Neuronal stem cell (in vitro differentiated cells): ENCODE measurements around the gene FAIM2.

Experiments
- DNase-seq: peaks from one replicate; pipeline ENCODE4 v3.0.0-alpha.2; 2013; ENCODE audit warnings: low spot score
- H2AFZ ChIP-seq: one replicate; pipeline ENCODE4 v1.6.1; 2013; ENCODE audit warnings: mild to moderate bottlenecking, low read length, inconsistent platforms
- H2AK5ac ChIP-seq: 2 replicates; pipeline ENCODE4 v1.6.1; 2013; ENCODE audit warnings: low read depth, mild to moderate bottlenecking, inconsistent platforms, low read length, moderate library complexity, mixed read lengths
- H2BK120ac ChIP-seq: 2 replicates; pipeline ENCODE4 v1.6.1; 2013; ENCODE audit warnings: low read depth, mild to moderate bottlenecking, inconsistent platforms, low read length, moderate library complexity, mixed read lengths
- H2BK12ac ChIP-seq: one replicate; pipeline ENCODE4 v1.6.1; 2013; ENCODE audit warnings: low read length, inconsistent platforms
- H2BK15ac ChIP-seq: 2 replicates; pipeline ENCODE4 v1.6.1; 2013; ENCODE audit warnings: mild to moderate bottlenecking, low read length, inconsistent platforms, mixed read lengths
- H2BK5ac ChIP-seq: one replicate; pipeline ENCODE4 v1.6.1; 2013; ENCODE audit warnings: inconsistent platforms, mild to moderate bottlenecking, low read length, moderate library complexity
- H3K14ac ChIP-seq: one replicate; pipeline ENCODE4 v1.6.1; 2013; ENCODE audit warnings: low read length, inconsistent platforms
- H3K18ac ChIP-seq: 2 replicates; pipeline ENCODE4 v1.6.1; 2013; ENCODE audit warnings: low read length, inconsistent platforms
- H3K23ac ChIP-seq: 2 replicates; pipeline ENCODE4 v1.6.1; 2013; ENCODE audit warnings: low read depth, mild to moderate bottlenecking, mixed read lengths, low read length, inconsistent platforms; ENCODE audit not compliant: poor library complexity
- H3K27ac ChIP-seq: replicated peaks from 3 replicates; pipeline ENCODE4 v1.5.1; 2013; ENCODE audit warnings: low read length, inconsistent platforms
- H3K27me3 ChIP-seq, 3 experiments: 2 replicates each; pipeline ENCODE4 v1.6.1; 2013; ENCODE audit warnings: low read length in 3 of 3, mild to moderate bottlenecking in 2 of 3, inconsistent platforms in 1 of 3, low read depth in 1 of 3, mixed read lengths in 1 of 3, moderate library complexity in 1 of 3; ENCODE audit not compliant: control insufficient read depth in 3 of 3, insufficient read depth in 3 of 3
- H3K36me3 ChIP-seq, 2 donors: replicated peaks in 1 of 2; 2 replicates each; pipeline ENCODE4 v1.6.1; 2013; ENCODE audit warnings: low read length in 2 of 2; ENCODE audit not compliant: control insufficient read depth in 2 of 2, insufficient read depth in 2 of 2
- H3K4ac ChIP-seq: 2 replicates; pipeline ENCODE4 v1.6.1; 2013; ENCODE audit warnings: inconsistent platforms, mild to moderate bottlenecking, low read length, moderate library complexity
- H3K4me1 ChIP-seq, 2 donors: 1 replicate in 1 of 2; 2 replicates in 1 of 2; pipeline ENCODE4 v1.6.1; 2013; ENCODE audit warnings: low read length in 2 of 2, low read depth in 1 of 2; ENCODE audit not compliant: control insufficient read depth in 2 of 2, insufficient read depth in 1 of 2
- H3K4me2 ChIP-seq: one replicate; pipeline ENCODE4 v1.6.1; 2013; ENCODE audit warnings: mild to moderate bottlenecking, low read length, inconsistent platforms; ENCODE audit not compliant: insufficient read depth, poor library complexity, severe bottlenecking
- H3K4me3 ChIP-seq, 2 donors: 2 replicates each; pipeline ENCODE4 v1.5.1; 2013; ENCODE audit warnings: low read length in 2 of 2, mild to moderate bottlenecking in 2 of 2, inconsistent platforms in 1 of 2, moderate library complexity in 1 of 2
- H3K79me1 ChIP-seq: one replicate; pipeline ENCODE4 v1.6.1; 2013; ENCODE audit warnings: low read depth, mild to moderate bottlenecking, inconsistent platforms, low read length, moderate library complexity
- H3K9ac ChIP-seq: one replicate; pipeline ENCODE4 v1.6.1; 2013; ENCODE audit warnings: mild to moderate bottlenecking, low read depth, low read length, inconsistent platforms; ENCODE audit not compliant: poor library complexity
- H3K9me3 ChIP-seq, 2 donors: replicated peaks in 1 of 2; 2 replicates each; pipeline versions ENCODE3 to v1.6.1; 2013; ENCODE audit warnings: low read length in 2 of 2, mild to moderate bottlenecking in 2 of 2, inconsistent platforms in 1 of 2, low read depth in 1 of 2, mixed read lengths in 1 of 2, moderate library complexity in 1 of 2; ENCODE audit not compliant: control insufficient read depth in 2 of 2, insufficient read depth in 1 of 2
- H4K8ac ChIP-seq: one replicate; pipeline ENCODE4 v1.6.1; 2013; ENCODE audit warnings: low read depth, mild to moderate bottlenecking, inconsistent platforms, low read length, moderate library complexity
- H4K91ac ChIP-seq: one replicate; pipeline ENCODE4 v1.6.1; 2013; ENCODE audit warnings: low read length, low read depth, mild to moderate bottlenecking, inconsistent platforms; ENCODE audit not compliant: poor library complexity
- WGBS, 2 donors: extraction: QIAGEN DNeasy Blood & Tissue Kit; methylation state at CpG; one replicate each; pipeline ENCODE4 v1.1.7; 2013; ENCODE audit warnings: missing lambda C conversion rate in 2 of 2, mixed read lengths in 1 of 2; ENCODE audit not compliant: insufficient read length in 2 of 2, insufficient replicate concordance in 1 of 2; ENCODE audit errors: extremely low coverage in 2 of 2; 5-methylcytosine and 5-hydroxymethylcytosine counted together

The FAIM2 gene

GRCh38 chr12:49827051-49827400, 76.7 kb downstream of the FAIM2 start:
- no peak overlapping the region for H4K91ac ChIP-seq
- H3K9me3 ChIP-seq, result peaks cover 0 to 2% of the 10 kb centered on the region in 2 donors
- H2AK5ac ChIP-seq, result peak overlapping the region; percentile 53
- peak overlapping the region; percentile 75 to 84 for H3K4me3 ChIP-seq
- H3K14ac ChIP-seq, result peak overlapping the region; percentile 48
- no peak overlapping the region for H2BK120ac ChIP-seq
- no CpG with 5 or more reads among the region's 6 CpGs for WGBS, 2 donors
- peak overlapping the region; percentile 94 for H2AFZ ChIP-seq
- peaks cover 6% of the 10 kb centered on the region for H3K79me1 ChIP-seq
- peak overlapping the region; percentile 63 for H3K4me2 ChIP-seq
- peak overlapping the region; percentile 16 for H3K23ac ChIP-seq
- peak overlapping the region; percentile 51 for H2BK12ac ChIP-seq
- H3K36me3 ChIP-seq, result peaks cover 0 to 16% of the 10 kb centered on the region in 2 donors
- H3K4ac ChIP-seq, result no peak overlapping the region
- peak overlapping the region; percentile 89 for H3K9ac ChIP-seq
- no peak overlapping the region for H3K27ac ChIP-seq
- H2BK15ac ChIP-seq, result peak overlapping the region; percentile 40
- H2BK5ac ChIP-seq, result peak overlapping the region; percentile 79
- no peak overlapping the region for H4K8ac ChIP-seq
- peaks cover 24 to 32% of the 10 kb centered on the region in 2 donors for H3K4me1 ChIP-seq
- H3K18ac ChIP-seq, result peak overlapping the region; percentile 95
- no peak for DNase-seq
- no peaks in the 10 kb centered on the region for H3K27me3 ChIP-seq

- Histone ChIP-seq H3K4me3 (peak overlapping the region in 1 of 2 donors; percentile 84), H3K4me2 (no peak overlapping the region)
Measured at GRCh38 chr12:49825971-49826421, 77.7 kb downstream of the FAIM2 start.

GRCh38 chr12:49825360-49825970, 78.2 kb downstream of the FAIM2 start:
- Histone ChIP-seq H3K9ac (no peak overlapping the region), H2AK5ac (no peak overlapping the region), H3K79me1 (peaks cover 8% of the 10 kb centered on the region), H3K36me3 (peaks cover 0 to 21% of the 10 kb centered on the region in 2 donors), H3K27ac (no peak overlapping the region), H2BK15ac (no peak overlapping the region), H3K4me1 (peaks cover 29 to 34% of the 10 kb centered on the region in 2 donors), H3K4ac (no peak overlapping the region), H2AFZ (no peak overlapping the region), H2BK120ac (no peak overlapping the region), H4K91ac (no peak overlapping the region), H4K8ac (no peak overlapping the region), H3K23ac (no peak overlapping the region), H3K14ac (no peak overlapping the region), H3K18ac (no peak overlapping the region), H2BK12ac (no peak overlapping the region), H2BK5ac (no peak overlapping the region), H3K4me2 (no peak overlapping the region), H3K27me3 (no peaks in the 10 kb centered on the region), H3K9me3 (peaks cover 0 to 2% of the 10 kb centered on the region in 2 donors), H3K4me3 (no peak overlapping the region)
- WGBS, 2 donors, result no CpG with 5 or more reads among the region's 5 CpGs
- no peak for DNase-seq

More at GRCh38 chr12:49825971-49826421, 77.7 kb downstream of the FAIM2 start:
- DNase-seq, result no peak
- H2BK5ac ChIP-seq, result no peak overlapping the region
- no peak overlapping the region for H2BK15ac ChIP-seq
- WGBS, 2 donors, result no CpG with 5 or more reads among the region's 4 CpGs
- H3K9me3 ChIP-seq, result peaks cover 0 to 2% of the 10 kb centered on the region in 2 donors
- no peak overlapping the region for H3K27ac ChIP-seq
- H4K8ac ChIP-seq, result no peak overlapping the region
- peaks cover 6% of the 10 kb centered on the region for H3K79me1 ChIP-seq
- no peak overlapping the region for H3K18ac ChIP-seq
- H3K36me3 ChIP-seq, result peaks cover 0 to 21% of the 10 kb centered on the region in 2 donors
- H4K91ac ChIP-seq, result no peak overlapping the region
- H3K4me1 ChIP-seq, result peaks cover 27 to 34% of the 10 kb centered on the region in 2 donors
- peak overlapping the region; percentile 39 for H3K23ac ChIP-seq
- H2AK5ac ChIP-seq, result peak overlapping the region; percentile 29
- no peak overlapping the region for H2AFZ ChIP-seq
- no peak overlapping the region for H3K14ac ChIP-seq
- H2BK12ac ChIP-seq, result no peak overlapping the region
- no peak overlapping the region for H3K4ac ChIP-seq
- no peak overlapping the region for H2BK120ac ChIP-seq
- no peaks in the 10 kb centered on the region for H3K27me3 ChIP-seq
- H3K9ac ChIP-seq, result peak overlapping the region; percentile 39

GRCh38 chr12:49824895-49825294, 78.8 kb downstream of the FAIM2 start:
- Histone ChIP-seq H2BK120ac (no peak overlapping the region), H3K18ac (no peak overlapping the region), H2AFZ (no peak overlapping the region), H3K4me3 (no peak overlapping the region), H3K4ac (no peak overlapping the region), H3K79me1 (peaks cover 8% of the 10 kb centered on the region), H3K9ac (no peak overlapping the region), H3K9me3 (peaks cover 0 to 2% of the 10 kb centered on the region in 2 donors), H2AK5ac (no peak overlapping the region), H3K27ac (no peak overlapping the region), H3K27me3 (no peaks in the 10 kb centered on the region), H3K4me2 (no peak overlapping the region), H2BK5ac (no peak overlapping the region), H4K91ac (no peak overlapping the region), H2BK15ac (no peak overlapping the region), H2BK12ac (no peak overlapping the region), H3K14ac (no peak overlapping the region), H4K8ac (no peak overlapping the region), H3K23ac (no peak overlapping the region), H3K36me3 (peaks cover 0 to 21% of the 10 kb centered on the region in 2 donors), H3K4me1 (peaks cover 29 to 34% of the 10 kb centered on the region in 2 donors)
- no CpG with 5 or more reads among the region's 4 CpGs for WGBS, 2 donors
- no peak for DNase-seq
